Hepatocyte (in vitro differentiated cells): Measurements from ENCODE around the gene NTRK1. TPM values are rescaled to one million over a fixed set of nuclear protein-coding genes. Genes with fewer than 3 reads are reported as not detected.

Source experiments
- DNase-seq: peaks from one replicate; pipeline ENCODE4 v3.0.0-alpha.2; 2016; ENCODE audit warnings: low spot score
- H2AFZ ChIP-seq: fragments of 200-600 bp; sonication (generic); 2 replicates; pipeline ENCODE4 v1.6.0; 2016; ENCODE audit warnings: antibody characterized with exemption, mild to moderate bottlenecking
- H3K27ac ChIP-seq: fragments of 200-600 bp; sonication (generic); 2 replicates; pipeline ENCODE4 v1.5.1; 2016; ENCODE audit warnings: mild to moderate bottlenecking
- H3K27me3 ChIP-seq: fragments of 200-600 bp; sonication (generic); 2 replicates; pipeline ENCODE4 v1.6.1; 2016
- H3K36me3 ChIP-seq: fragments of 200-600 bp; sonication (generic); replicated peaks from 2 replicates; pipeline ENCODE4 v1.5.1; 2016; ENCODE audit warnings: low read depth; ENCODE audit not compliant: insufficient read depth
- H3K4me1 ChIP-seq: fragments of 200-600 bp; sonication (generic); 2 replicates; pipeline ENCODE4 v1.5.1; 2016; ENCODE audit warnings: mild to moderate bottlenecking, moderate library complexity; ENCODE audit not compliant: insufficient read depth
- H3K4me2 ChIP-seq: fragments of 200-600 bp; sonication (generic); 2 replicates; pipeline ENCODE4 v1.6.0; 2016
- H3K4me3 ChIP-seq: fragments of 200-600 bp; sonication (generic); 2 replicates; pipeline ENCODE4 v1.5.1; 2016; ENCODE audit warnings: mild to moderate bottlenecking
- H3K79me2 ChIP-seq: fragments of 200-600 bp; sonication (generic); 2 replicates; pipeline ENCODE4 v1.6.0; 2017; ENCODE audit warnings: mild to moderate bottlenecking
- H3K9me2 ChIP-seq: fragments of 200-600 bp; sonication (generic); replicated peaks from 2 replicates; pipeline ENCODE4 v1.6.0; 2017; ENCODE audit warnings: mild to moderate bottlenecking; ENCODE audit not compliant: insufficient read depth
- H3K9me3 ChIP-seq: fragments of 200-600 bp; sonication (generic); 2 replicates; pipeline ENCODE4 v1.5.1; 2016; ENCODE audit warnings: low read depth, mild to moderate bottlenecking
- H4K20me1 ChIP-seq: fragments of 200-600 bp; sonication (generic); 2 replicates; pipeline ENCODE4 v1.6.0; 2016; ENCODE audit warnings: mild to moderate bottlenecking; ENCODE audit not compliant: insufficient read depth, poor library complexity, severe bottlenecking
- EZH2 ChIP-seq: fragments of 200-600 bp; sonication (generic); IDR thresholded peaks from 2 replicates; pipeline ENCODE4 v1.6.1; 2016; ENCODE audit warnings: antibody characterized with exemption, mild to moderate bottlenecking, borderline replicate concordance
- EZH2phosphoT487 ChIP-seq: fragments of 200-600 bp; sonication (generic); IDR thresholded peaks from one replicate; pipeline ENCODE4 v1.6.1; 2018; ENCODE audit warnings: antibody characterized with exemption, mild to moderate bottlenecking, low read depth, moderate library complexity; ENCODE audit not compliant: unreplicated experiment, severe bottlenecking
- WGBS: methylation state at CpG from one replicate; pipeline ENCODE4 v1.1.6; 2016; ENCODE audit warnings: low lambda C conversion rate; ENCODE audit errors: missing lambda C conversion rate; 5-methylcytosine and 5-hydroxymethylcytosine counted together
- polyA plus RNA-seq: library from polyadenylated mRNA; unstranded; fragments of >200 nt; fragmentation: Nextera tagmentation; extraction: Ambion mirVana; gene quantifications from 2 replicates; pipeline ENCODE4 v1.2.1, GENCODE V29; 2016
- total RNA-seq: library from RNA; depleted of rRNA; stranded (reverse); fragments of >200 nt; gene quantifications from 2 replicates; pipeline ENCODE4 v1.2.3, GENCODE V29; 2014
- TF ChIP-seq, protein P1 (sequence below): fragments of 200-600 bp; sonication (generic); IDR thresholded peaks from 2 replicates; pipeline ENCODE4 v1.5.1; 2016; ENCODE audit warnings: antibody characterized with exemption, mild to moderate bottlenecking; ENCODE audit not compliant: poor library complexity

NTRK1 gene
- total and polyA plus RNA-seq, 2 experiments from 2014 or later = 0.13 TPM; not detected in 1

DNA sequence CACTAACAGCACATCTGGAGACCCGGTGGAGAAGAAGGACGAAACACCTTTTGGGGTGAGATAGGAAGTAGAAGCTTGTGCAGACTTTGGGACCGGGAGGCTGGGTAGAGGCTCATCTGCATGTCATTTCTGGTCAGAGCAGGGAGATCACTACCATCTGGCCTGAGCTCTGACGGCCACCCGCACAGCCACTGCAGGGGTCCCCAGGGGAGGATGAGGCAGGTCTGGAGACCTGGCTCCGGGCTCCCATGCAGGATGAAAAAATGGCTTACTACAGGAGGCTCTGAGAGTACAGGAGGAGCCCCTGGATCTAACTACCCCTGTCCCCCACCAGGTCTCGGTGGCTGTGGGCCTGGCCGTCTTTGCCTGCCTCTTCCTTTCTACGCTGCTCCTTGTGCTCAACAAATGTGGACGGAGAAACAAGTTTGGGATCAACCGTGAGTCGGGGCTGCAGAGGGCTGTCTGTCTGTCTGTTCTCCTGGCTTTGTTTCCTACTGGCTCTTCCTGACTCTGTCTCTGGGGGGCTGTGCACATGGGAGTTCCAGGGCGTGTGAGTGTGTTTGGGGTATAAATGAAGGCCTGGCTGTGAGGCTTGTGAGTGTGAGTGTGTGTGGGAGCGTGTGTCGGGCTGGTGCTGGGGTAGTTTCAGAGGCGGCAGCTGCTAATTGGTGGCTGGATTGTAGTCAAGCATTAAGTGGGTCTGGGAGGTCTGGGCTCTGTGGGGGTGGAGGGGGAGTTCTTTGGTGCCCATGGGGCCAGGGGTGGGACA is 14.1 kb downstream of the NTRK1 start:
- Histone ChIP-seq H3K36me3 (no peaks in the 10 kb centered on the region), H3K27ac (no peak overlapping the region), H3K9me2 (no peaks in the 10 kb centered on the region), H3K4me3 (no peak overlapping the region), H3K4me2 (no peak overlapping the region), H3K9me3 (no peaks in the 10 kb centered on the region), H4K20me1 (no peaks in the 10 kb centered on the region), H2AFZ (no peak overlapping the region), H3K27me3 (peaks cover 31% of the 10 kb centered on the region), H3K4me1 (no peaks in the 10 kb centered on the region), H3K79me2 (no peaks in the 10 kb centered on the region)
- 77% methylated on average over 16 of the region's 16 CpGs for WGBS
- TF ChIP-seq EZH2phosphoT487 = no peak
- no peak for TF ChIP-seq EZH2
- TF ChIP-seq, protein P1, sequence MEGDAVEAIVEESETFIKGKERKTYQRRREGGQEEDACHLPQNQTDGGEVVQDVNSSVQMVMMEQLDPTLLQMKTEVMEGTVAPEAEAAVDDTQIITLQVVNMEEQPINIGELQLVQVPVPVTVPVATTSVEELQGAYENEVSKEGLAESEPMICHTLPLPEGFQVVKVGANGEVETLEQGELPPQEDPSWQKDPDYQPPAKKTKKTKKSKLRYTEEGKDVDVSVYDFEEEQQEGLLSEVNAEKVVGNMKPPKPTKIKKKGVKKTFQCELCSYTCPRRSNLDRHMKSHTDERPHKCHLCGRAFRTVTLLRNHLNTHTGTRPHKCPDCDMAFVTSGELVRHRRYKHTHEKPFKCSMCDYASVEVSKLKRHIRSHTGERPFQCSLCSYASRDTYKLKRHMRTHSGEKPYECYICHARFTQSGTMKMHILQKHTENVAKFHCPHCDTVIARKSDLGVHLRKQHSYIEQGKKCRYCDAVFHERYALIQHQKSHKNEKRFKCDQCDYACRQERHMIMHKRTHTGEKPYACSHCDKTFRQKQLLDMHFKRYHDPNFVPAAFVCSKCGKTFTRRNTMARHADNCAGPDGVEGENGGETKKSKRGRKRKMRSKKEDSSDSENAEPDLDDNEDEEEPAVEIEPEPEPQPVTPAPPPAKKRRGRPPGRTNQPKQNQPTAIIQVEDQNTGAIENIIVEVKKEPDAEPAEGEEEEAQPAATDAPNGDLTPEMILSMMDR = no peak
- no peak for DNase-seq

DNA sequence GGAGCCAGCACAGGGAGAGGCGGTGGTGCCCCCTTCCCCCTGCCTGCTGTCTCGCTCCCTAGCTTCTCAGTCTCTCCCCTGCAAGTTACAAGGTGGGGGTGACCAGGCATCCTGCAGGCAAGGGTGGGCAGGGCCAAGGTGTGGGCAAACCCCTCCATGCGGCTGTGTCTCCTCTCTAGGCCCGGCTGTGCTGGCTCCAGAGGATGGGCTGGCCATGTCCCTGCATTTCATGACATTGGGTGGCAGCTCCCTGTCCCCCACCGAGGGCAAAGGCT is 14.6 kb downstream of the NTRK1 start:
- no peak for DNase-seq
- H3K79me2 ChIP-seq = no peaks in the 10 kb centered on the region
- no peak overlapping the region for H3K27ac ChIP-seq
- no peaks in the 10 kb centered on the region for H3K9me2 ChIP-seq
- no peak overlapping the region for H3K4me2 ChIP-seq
- H3K27me3 ChIP-seq = peaks cover 31% of the 10 kb centered on the region
- H3K9me3 ChIP-seq = no peaks in the 10 kb centered on the region
- H3K36me3 ChIP-seq = no peaks in the 10 kb centered on the region
- WGBS = 83% methylated on average over 5 of the region's 5 CpGs
- no peaks in the 10 kb centered on the region for H3K4me1 ChIP-seq
- H4K20me1 ChIP-seq = no peaks in the 10 kb centered on the region
- no peak overlapping the region for H3K4me3 ChIP-seq
- TF ChIP-seq EZH2phosphoT487 (no peak), EZH2 (no peak)
- TF ChIP-seq, protein P1 = no peak
- no peak overlapping the region for H2AFZ ChIP-seq

DNA sequence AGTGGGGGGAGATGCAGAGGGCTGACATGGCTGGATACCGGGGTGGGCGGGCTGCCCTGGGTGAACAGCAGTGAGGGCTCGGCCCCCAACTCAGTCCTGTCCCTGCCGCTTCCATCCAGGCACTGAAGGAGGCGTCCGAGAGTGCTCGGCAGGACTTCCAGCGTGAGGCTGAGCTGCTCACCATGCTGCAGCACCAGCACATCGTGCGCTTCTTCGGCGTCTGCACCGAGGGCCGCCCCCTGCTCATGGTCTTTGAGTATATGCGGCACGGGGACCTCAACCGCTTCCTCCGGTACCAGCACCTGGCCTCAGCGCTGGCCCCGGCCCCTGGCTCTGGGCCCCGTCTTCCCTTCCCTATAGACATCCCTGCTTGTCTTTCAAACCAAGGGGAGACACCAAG is 15.6 kb downstream of the NTRK1 start:
- Histone ChIP-seq H3K9me3 (no peaks in the 10 kb centered on the region), H3K4me2 (no peak overlapping the region), H3K79me2 (no peaks in the 10 kb centered on the region), H4K20me1 (no peaks in the 10 kb centered on the region), H3K4me3 (no peak overlapping the region), H3K9me2 (no peaks in the 10 kb centered on the region), H3K27me3 (peaks cover 27% of the 10 kb centered on the region), H3K4me1 (no peaks in the 10 kb centered on the region), H3K36me3 (no peaks in the 10 kb centered on the region), H3K27ac (no peak overlapping the region), H2AFZ (no peak overlapping the region)
- TF ChIP-seq EZH2phosphoT487 (no peak), EZH2 (no peak)
- TF ChIP-seq, protein P1 = no peak
- DNase-seq = no peak
- 18% methylated on average over 18 of the region's 21 CpGs for WGBS
